GM18511 (cell line): Measurements from ENCODE around the gene FAM184B.

Source experiments
- ATAC-seq: cut with Tn5 transposase; IDR thresholded peaks from one replicate; pipeline ENCODE4 v1.9.1; 2021; ENCODE audit warnings: mild to moderate bottlenecking, moderate library complexity; ENCODE audit not compliant: unreplicated experiment

FAM184B gene

DNA sequence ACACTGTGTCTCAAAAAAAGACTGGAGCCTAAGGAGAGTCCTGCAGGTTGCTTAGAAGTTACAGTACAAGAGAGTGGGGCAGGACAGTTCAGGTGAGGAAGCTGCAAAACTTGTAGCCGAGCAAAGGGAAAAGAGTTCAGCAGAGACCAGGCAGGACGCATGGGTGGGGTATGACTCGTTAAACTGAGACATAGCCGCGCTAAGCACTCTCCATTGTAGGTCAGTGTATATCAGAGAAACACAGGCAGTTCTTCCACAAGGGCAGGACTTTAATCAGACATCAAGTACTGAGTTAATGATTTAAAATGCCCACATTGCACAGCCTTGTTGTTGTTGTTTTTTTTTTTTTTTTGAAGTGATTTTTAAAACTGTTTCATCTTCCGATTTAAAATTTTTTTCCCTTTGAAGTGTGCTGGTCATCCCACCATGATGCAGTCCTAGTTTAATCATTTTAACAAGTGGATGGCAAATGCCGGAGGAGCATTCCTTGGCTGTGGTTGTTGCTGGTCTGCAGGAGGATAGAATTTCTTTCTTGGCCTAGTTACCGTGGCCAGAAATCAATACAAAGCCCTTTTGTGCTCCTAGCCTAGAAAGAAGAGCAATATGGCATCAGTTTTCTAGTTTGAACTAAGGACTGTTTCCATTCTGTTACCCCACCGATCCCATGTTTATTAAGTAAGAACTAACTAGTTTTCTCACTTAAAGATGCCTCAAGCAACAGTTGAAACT, 194.2 kb downstream of the FAM184B start:
- no peak for ATAC-seq

DNA sequence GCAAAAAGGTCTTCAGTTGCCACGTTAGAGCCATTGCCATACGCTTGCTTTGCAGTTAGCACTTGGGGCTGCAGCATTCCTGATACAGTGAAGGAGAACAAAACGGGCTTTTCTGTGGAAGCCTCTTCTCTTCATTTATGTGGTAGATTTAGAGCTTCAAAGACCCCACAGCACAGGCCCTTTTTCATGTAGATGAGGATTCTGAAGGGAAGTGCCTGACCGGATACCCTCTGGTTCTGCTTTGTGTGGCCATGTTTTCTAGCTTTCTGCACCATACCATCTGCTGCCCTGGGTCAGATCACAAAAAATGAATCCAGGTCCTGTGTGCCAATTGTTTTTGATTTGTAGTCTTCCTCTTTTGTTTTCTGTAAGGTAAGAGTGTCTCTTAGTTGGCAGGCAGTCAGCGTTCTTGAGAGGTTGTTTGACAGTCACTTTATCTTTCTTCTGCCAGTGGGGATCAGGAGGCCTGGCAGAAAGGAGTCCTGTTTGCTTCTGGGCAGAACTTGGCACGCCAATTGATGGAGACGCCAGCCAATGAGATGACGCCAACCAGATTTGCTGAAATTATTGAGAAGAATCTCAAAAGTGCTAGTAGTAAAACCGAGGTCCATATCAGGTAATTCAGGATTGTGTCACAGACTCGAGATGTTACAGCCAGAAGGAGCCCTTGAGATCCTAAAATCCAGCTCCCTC, 196.8 kb downstream of the FAM184B start:
- no peak for ATAC-seq

DNA sequence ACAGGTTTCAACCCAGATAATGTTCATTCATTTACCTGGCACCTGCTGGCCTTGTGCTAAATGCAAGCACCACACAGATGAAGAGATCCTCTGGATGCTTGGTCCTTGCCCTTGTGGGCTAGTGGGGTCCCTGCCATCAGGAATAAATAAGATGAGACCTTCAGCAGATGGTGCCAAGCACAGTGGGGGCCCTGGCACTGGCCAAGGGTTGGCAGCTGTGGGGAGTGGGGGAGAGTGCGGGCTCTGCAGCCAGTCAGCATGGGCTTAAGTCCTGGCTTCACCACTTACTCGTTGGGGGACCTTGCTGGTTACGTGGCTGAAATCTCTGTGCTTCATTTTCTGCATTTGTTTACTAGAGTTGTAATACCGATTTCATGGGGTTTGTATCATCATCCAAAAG, 197.5 kb downstream of the FAM184B start:
- ATAC-seq: no peak

DNA sequence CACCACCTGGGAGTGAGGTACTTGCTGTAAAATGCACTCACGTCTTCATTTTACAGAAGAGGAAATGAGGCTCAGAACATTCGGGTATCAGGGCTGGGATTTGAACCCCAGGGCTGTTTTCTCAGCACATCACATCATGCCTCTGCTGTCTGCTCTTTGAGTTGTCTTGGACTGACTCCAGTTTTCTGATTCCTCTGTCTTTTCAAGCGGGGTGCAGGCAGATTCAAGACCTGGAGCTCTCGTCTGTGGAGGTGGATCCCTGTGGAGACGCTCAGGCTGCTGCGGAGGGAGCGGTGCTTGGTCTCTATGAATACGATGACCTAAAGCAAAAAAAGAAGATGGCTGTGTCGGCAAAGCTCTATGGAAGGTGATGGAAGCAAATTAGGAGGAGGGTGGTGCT, 198.1 kb downstream of the FAM184B start:
- no peak for ATAC-seq

DNA sequence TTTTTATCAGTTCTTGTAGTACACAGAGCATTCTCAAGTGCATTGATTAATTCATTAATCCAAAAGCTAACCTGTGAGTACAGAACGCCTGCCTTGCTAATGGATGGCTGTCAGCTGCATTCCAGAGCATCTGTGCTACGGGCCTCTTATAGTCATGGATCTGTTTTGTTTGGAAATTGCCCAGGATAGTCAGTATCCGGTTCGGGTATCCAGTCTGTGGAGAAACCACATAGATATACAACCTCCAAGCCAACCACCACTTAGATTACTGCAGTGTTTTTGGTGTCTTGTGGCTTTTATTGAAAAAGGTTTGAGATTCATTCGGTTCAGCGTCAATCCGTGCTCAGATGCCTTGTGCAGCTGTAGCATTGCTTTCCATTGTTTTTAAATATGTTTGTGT, 200.5 kb downstream of the FAM184B start:
- no peak for ATAC-seq
